MCF 10A (cell line): ENCODE measurements around the gene AVPR2. TPM values are rescaled to one million over a fixed set of nuclear protein-coding genes. Genes with fewer than 3 reads are reported as not detected.

Source experiments
- BruUV-seq: library from RNA; stranded (reverse); fragments of 400-500 nt; replicated peaks from 2 replicates; lab custom pipeline; 2021; lab: Mats Ljungman, UMichigan
- CTCF ChIA-PET: fragments of 300-600 bp; sonication (Branson Sonifier 250); formaldehyde crosslinking; extraction: SDS; loops from one replicate; lab custom pipeline; 2021; ENCODE audit warnings: antibody characterized with exemption, inconsistent platforms; lab: Yijun Ruan, JAX
- POLR2A ChIA-PET: fragments of 300-600, 350-650 bp; sonication (Branson Sonifier 250); formaldehyde crosslinking; extraction: SDS; loops from one replicate; lab custom pipeline; 2020; ENCODE audit warnings: antibody characterized with exemption, inconsistent platforms; lab: Yijun Ruan, JAX
- DNase-seq: peaks from one replicate; pipeline ENCODE4 v3.0.0-alpha.2; 2018; ENCODE audit not compliant: unreplicated experiment
- H3K27ac Mint-ChIP-seq: one replicate; pipeline ENCODE4 v1.8.0; 2022; ENCODE audit warnings: mild to moderate bottlenecking, low read depth, mixed read lengths; ENCODE audit not compliant: unreplicated experiment
- H3K27me3 Mint-ChIP-seq: one replicate; pipeline ENCODE4 v1.8.0; 2022; ENCODE audit warnings: mixed read lengths; ENCODE audit not compliant: insufficient read depth, unreplicated experiment
- H3K36me3 Mint-ChIP-seq: one replicate; pipeline ENCODE4 v1.8.0; 2022; ENCODE audit warnings: mild to moderate bottlenecking, moderate library complexity, mixed read lengths; ENCODE audit not compliant: insufficient read depth, unreplicated experiment
- H3K4me1 Mint-ChIP-seq: one replicate; pipeline ENCODE4 v1.8.0; 2022; ENCODE audit warnings: mixed read lengths; ENCODE audit not compliant: insufficient read depth, unreplicated experiment
- H3K4me3 Mint-ChIP-seq: one replicate; pipeline ENCODE4 v1.8.0; 2022; ENCODE audit warnings: mild to moderate bottlenecking, moderate library complexity, mixed read lengths; ENCODE audit not compliant: unreplicated experiment
- H3K9me3 Mint-ChIP-seq: one replicate; pipeline ENCODE4 v1.8.0; 2022; ENCODE audit warnings: mixed read lengths; ENCODE audit not compliant: unreplicated experiment
- intact Hi-C: fragments of 100-400 bp; cut with micrococcal nuclease; formaldehyde crosslinking; loops from 2 replicates; pipeline ENCODE4 v1.14.1; 2022
- total RNA-seq: library from RNA; stranded (reverse); gene quantifications from 2 replicates; pipeline ENCODE4 v1.2.3, GENCODE V29; 2022
- TF ChIP-seq, protein P1 (sequence below): fragments of 200-600 bp; IDR thresholded peaks from one replicate; pipeline ENCODE4 v1.8.0; 2022; ENCODE audit warnings: antibody characterized with exemption, mild to moderate bottlenecking; ENCODE audit not compliant: unreplicated experiment

The AVPR2 gene
- total RNA-seq, 1 experiment from 2014 or later, result not detected

DNA sequence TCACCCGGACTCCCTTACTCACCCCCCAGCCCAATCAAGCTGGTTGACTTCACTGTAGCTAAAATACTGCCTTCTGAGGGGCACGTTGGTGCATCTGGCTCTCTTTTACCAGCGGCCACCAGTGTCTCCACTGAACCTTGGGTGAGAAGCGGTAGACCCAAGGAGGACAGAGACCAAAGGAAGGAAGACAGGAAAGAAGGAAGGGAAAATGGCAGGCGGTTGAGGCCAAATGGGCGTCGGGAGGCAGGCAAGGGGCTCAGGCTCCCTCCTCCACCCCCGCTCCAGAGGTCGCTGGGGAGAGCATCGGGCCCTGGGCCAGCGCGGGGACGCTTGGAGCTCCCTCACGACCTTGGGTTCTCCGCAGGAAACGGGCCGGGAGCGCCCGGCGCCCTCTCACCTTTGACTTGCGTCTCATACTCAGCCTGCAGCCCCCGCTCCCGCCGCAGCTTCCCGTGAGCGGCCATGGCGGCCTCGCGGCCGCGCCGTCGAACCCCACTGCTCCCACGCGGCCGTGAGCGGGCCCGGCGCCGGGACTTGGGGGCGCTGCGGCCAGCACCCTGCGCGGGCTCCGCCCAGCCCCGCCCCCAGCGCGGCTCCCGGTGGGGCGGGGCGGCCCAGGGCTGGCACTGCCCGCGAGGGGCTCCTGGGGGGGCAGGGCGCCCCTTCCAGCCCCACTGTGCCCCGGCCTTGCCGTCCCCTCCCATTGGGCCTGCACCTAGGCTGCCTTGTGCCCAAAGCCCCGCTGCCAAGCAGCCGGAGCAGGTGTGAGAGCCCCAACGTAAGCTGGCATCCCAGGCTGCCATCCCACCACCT, 21.5 kb downstream of the AVPR2 start, which contains the start of gene ARHGAP4:
ARHGAP4 (minus strand) TSS at position 526 of the 813 bp plus-strand sequence; CDS start at position 464, 62 bp downstream.
- ChIA-PET CTCF (interaction anchor here (1.1 to 3.1 kb wide), 3 partner anchors 21 to 37 kb away, joined by 3 to 19 read pairs (median 5); no protein-coding TSS in a partner anchor), POLR2A (interaction anchor here (0.9 to 1.6 kb wide), 3 partner anchors 8 to 46 kb away, joined by 3 to 8 read pairs (median 3); partner anchors contain the start of gene HCFC1)
- Mint-ChIP-seq H3K4me1 (peaks cover 9% of the 10 kb centered on the region), H3K27ac (no peak within 1 kb of the TSS), H3K36me3 (peaks cover 6% of the 10 kb centered on the region), H3K27me3 (no peaks in the 10 kb centered on the region), H3K4me3 (peak within 1 kb of the TSS; percentile 79), H3K9me3 (no peaks in the 10 kb centered on the region)
- no peak for DNase-seq
- TF ChIP-seq, protein P1, sequence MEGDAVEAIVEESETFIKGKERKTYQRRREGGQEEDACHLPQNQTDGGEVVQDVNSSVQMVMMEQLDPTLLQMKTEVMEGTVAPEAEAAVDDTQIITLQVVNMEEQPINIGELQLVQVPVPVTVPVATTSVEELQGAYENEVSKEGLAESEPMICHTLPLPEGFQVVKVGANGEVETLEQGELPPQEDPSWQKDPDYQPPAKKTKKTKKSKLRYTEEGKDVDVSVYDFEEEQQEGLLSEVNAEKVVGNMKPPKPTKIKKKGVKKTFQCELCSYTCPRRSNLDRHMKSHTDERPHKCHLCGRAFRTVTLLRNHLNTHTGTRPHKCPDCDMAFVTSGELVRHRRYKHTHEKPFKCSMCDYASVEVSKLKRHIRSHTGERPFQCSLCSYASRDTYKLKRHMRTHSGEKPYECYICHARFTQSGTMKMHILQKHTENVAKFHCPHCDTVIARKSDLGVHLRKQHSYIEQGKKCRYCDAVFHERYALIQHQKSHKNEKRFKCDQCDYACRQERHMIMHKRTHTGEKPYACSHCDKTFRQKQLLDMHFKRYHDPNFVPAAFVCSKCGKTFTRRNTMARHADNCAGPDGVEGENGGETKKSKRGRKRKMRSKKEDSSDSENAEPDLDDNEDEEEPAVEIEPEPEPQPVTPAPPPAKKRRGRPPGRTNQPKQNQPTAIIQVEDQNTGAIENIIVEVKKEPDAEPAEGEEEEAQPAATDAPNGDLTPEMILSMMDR, result no peak
- TSS peak; percentile 91 for BruUV-seq
- intact Hi-C loops, result no loop called here

DNA sequence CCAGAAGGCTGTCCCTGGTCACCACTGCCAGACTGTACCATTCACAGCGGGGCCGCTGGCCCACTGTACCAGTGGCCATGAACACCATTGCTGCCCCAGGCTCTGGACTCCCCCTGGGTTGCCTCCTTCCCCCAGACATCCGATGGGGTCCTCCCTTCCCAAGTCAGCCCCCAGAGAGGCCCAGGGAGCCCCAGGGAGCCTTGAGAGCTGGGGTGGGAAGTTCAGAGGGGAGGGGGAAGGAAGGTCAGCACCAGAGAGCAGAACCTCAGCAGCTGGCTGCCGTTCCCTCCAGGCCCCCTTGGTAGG, 22.0 kb downstream of the AVPR2 start:
- intact Hi-C loops, result no loop called here
- ChIA-PET POLR2A (interaction anchor here (0.7 to 2.7 kb wide), 4 partner anchors 9 to 132 kb away, joined by 3 to 25 read pairs (median 6); partner anchors contain the start of genes HCFC1, IDH3G and SSR4), CTCF (interaction anchor here (1.3 to 3.1 kb wide), 2 partner anchors 21 to 26 kb away, joined by 5 to 19 read pairs; no protein-coding TSS in a partner anchor)
- BruUV-seq, result no TSS peak
- Mint-ChIP-seq H3K36me3 (peaks cover 6% of the 10 kb centered on the region), H3K27me3 (no peaks in the 10 kb centered on the region), H3K9me3 (no peaks in the 10 kb centered on the region), H3K4me3 (no peak overlapping the region), H3K4me1 (peaks cover 9% of the 10 kb centered on the region), H3K27ac (no peak overlapping the region)
- TF ChIP-seq, protein P1, result no peak
- DNase-seq, result no peak

DNA sequence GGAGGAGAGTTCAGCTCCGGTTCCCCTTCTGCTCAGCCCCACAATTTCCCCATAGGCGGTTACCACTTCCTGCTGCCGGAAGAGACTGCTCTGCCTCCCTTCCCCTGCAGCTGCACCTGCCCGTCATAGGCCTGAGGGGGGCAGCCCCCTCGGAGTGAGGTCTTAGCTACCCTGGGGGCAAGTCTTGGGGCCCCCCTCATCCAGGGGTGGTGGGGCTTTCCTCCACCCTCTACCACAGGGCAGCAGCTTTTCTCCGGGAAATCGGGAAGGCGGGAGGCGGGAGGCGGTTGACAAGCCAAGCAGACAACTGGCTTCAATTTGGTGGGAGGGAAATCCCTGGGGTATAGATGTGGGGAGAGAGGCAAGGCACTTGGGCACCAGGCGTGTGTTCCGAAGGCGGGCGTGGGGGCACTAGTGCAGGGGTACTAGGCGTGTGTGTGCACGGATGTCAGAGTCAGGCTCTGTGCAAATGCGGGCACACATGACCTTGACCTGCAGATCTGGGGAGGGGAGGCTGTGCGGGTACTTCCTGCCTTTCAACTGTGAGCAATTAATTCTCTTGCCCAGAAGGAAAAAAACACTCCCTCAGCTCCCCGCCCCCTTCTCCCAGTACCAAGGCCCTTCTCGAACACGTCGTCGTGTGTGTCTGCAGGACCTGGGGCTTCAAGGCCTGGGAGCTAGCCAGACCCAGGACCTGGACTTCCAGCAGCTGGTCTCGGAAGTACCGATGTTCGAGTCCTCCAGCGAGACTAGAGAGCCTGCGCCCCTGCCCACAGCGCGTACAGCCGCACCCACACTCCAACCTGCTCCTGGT, 22.6 kb downstream of the AVPR2 start:
- Mint-ChIP-seq H3K4me1 (peaks cover 9% of the 10 kb centered on the region), H3K9me3 (no peaks in the 10 kb centered on the region), H3K27me3 (no peaks in the 10 kb centered on the region), H3K27ac (peak overlapping the region; percentile 74), H3K4me3 (peak overlapping the region; percentile 79), H3K36me3 (peaks cover 6% of the 10 kb centered on the region)
- intact Hi-C loops, result no loop called here
- ChIA-PET CTCF (interaction anchor here (0.6 to 3.1 kb wide), 4 partner anchors 20 to 320 kb away, joined by 3 to 19 read pairs (median 4); partner anchors contain the start of gene PLXNB3), POLR2A (interaction anchor here (0.6 to 2.7 kb wide), 4 partner anchors 9 to 132 kb away, joined by 3 to 25 read pairs (median 6); partner anchors contain the start of genes IDH3G and SSR4)
- TF ChIP-seq, protein P1, result no peak
- no TSS peak for BruUV-seq
- no peak for DNase-seq
